Activated naive CD8-positive, alpha-beta T cell treated with anti-CD3 and anti-CD28 coated beads for 36 hours (primary cell): Measurements from ENCODE around the gene ABCB6. TPM values are rescaled to one million over a fixed set of nuclear protein-coding genes. Genes with fewer than 3 reads are reported as not detected.

Experiments
- DNase-seq: peaks from one replicate; pipeline ENCODE4 v3.0.0; 2021
- H3K27ac Mint-ChIP-seq: one replicate; pipeline ENCODE4 v1.8.0; 2022; ENCODE audit warnings: mild to moderate bottlenecking, moderate library complexity, mixed read lengths
- H3K27me3 Mint-ChIP-seq: one replicate; pipeline ENCODE4 v1.8.0; 2022; ENCODE audit warnings: mild to moderate bottlenecking, mixed read lengths
- H3K36me3 Mint-ChIP-seq: one replicate; pipeline ENCODE4 v1.8.0; 2021; ENCODE audit warnings: mild to moderate bottlenecking, mixed read lengths
- H3K4me1 Mint-ChIP-seq: one replicate; pipeline ENCODE4 v1.8.0; 2021; ENCODE audit warnings: mixed read lengths
- H3K4me3 Mint-ChIP-seq: one replicate; pipeline ENCODE4 v1.8.0; 2022; ENCODE audit warnings: mild to moderate bottlenecking, moderate library complexity, mixed read lengths
- H3K9me3 Mint-ChIP-seq: one replicate; pipeline ENCODE4 v1.8.0; 2022; ENCODE audit warnings: mixed read lengths
- total RNA-seq, 2 experiments: library from RNA; stranded (reverse); gene quantifications; one replicate each; pipeline ENCODE4 v1.2.3, GENCODE V29; 2021

The ABCB6 gene
- total RNA-seq, 2 experiments from 2014 or later, result 20.4 to 21.3 TPM

GRCh38 chr2:219249203-219249980 lies 30.6 kb upstream of the ABCB6 start:
- Mint-ChIP-seq H3K27ac (peak overlapping the region; percentile 76), H3K36me3 (peaks cover 54% of the 10 kb centered on the region), H3K4me3 (peak overlapping the region; percentile 64), H3K4me1 (peaks cover 71% of the 10 kb centered on the region), H3K9me3 (no peaks in the 10 kb centered on the region), H3K27me3 (no peaks in the 10 kb centered on the region)
- peak; percentile 24 for DNase-seq

DNA sequence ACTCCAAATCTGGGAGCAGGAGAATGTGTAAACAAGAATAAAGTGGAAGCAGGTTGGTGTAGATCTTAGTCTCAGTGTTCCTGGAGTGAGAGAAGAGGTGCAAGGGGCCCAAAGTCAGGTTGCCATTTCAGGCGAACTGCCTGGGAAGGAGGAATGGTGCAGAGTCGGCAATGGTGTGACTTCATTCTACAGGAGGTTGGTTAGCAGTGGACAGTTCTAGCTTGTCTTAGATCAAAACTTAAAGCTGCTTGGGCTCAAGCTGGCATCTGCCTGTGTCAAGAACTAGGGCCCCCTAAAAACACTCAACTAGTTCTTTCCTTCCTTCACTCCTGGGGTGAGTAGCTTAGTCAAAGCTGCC lies 30.1 kb upstream of the ABCB6 start:
- no peaks in the 10 kb centered on the region for H3K27me3 Mint-ChIP-seq
- peak overlapping the region; percentile 76 for H3K27ac Mint-ChIP-seq
- no peak for DNase-seq
- peak overlapping the region; percentile 64 for H3K4me3 Mint-ChIP-seq
- peaks cover 75% of the 10 kb centered on the region for H3K4me1 Mint-ChIP-seq
- H3K36me3 Mint-ChIP-seq, result peaks cover 54% of the 10 kb centered on the region
- no peaks in the 10 kb centered on the region for H3K9me3 Mint-ChIP-seq

GRCh38 chr2:219247678-219248642 lies 29.2 kb upstream of the ABCB6 start:
- H3K9me3 Mint-ChIP-seq, result no peaks in the 10 kb centered on the region
- DNase-seq, result peak; percentile 61
- peak overlapping the region; percentile 97 for H3K4me3 Mint-ChIP-seq
- H3K27ac Mint-ChIP-seq, result peak overlapping the region; percentile 76
- H3K4me1 Mint-ChIP-seq, result peaks cover 78% of the 10 kb centered on the region
- H3K36me3 Mint-ChIP-seq, result peaks cover 54% of the 10 kb centered on the region
- no peaks in the 10 kb centered on the region for H3K27me3 Mint-ChIP-seq

GRCh38 chr2:219246559-219246958 lies 27.8 kb upstream of the ABCB6 start:
- DNase-seq, result no peak
- H3K4me1 Mint-ChIP-seq, result peaks cover 71% of the 10 kb centered on the region
- H3K36me3 Mint-ChIP-seq, result peaks cover 40% of the 10 kb centered on the region

DNA sequence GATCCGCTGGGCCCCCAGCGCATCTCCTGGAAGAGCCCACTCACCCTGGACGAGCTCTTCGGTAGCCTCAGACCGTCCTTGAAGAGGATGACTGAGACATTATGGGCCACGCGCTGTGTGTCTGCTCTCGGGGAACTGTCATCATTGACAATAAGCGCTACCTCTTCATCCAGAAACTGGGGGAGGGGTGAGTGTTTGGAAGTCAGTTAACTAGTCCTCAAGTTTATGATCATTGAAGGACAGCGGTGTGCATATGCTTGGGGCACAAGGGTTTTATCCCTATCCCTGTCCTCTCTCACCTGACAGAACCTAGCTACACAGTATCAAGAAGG lies 27.1 kb upstream of the ABCB6 start:
- H3K36me3 Mint-ChIP-seq, result peaks cover 33% of the 10 kb centered on the region
- peak overlapping the region; percentile 99 for H3K27ac Mint-ChIP-seq
- peak overlapping the region; percentile 97 for H3K4me3 Mint-ChIP-seq
- no peak for DNase-seq
- peaks cover 64% of the 10 kb centered on the region for H3K4me1 Mint-ChIP-seq
- H3K27me3 Mint-ChIP-seq, result no peaks in the 10 kb centered on the region
- no peaks in the 10 kb centered on the region for H3K9me3 Mint-ChIP-seq

More at GRCh38 chr2:219246559-219246958, 27.8 kb upstream of the ABCB6 start:
- Mint-ChIP-seq H3K27me3 (no peaks in the 10 kb centered on the region), H3K9me3 (no peaks in the 10 kb centered on the region), H3K27ac (peak overlapping the region; percentile 76), H3K4me3 (peak overlapping the region; percentile 97)

DNA sequence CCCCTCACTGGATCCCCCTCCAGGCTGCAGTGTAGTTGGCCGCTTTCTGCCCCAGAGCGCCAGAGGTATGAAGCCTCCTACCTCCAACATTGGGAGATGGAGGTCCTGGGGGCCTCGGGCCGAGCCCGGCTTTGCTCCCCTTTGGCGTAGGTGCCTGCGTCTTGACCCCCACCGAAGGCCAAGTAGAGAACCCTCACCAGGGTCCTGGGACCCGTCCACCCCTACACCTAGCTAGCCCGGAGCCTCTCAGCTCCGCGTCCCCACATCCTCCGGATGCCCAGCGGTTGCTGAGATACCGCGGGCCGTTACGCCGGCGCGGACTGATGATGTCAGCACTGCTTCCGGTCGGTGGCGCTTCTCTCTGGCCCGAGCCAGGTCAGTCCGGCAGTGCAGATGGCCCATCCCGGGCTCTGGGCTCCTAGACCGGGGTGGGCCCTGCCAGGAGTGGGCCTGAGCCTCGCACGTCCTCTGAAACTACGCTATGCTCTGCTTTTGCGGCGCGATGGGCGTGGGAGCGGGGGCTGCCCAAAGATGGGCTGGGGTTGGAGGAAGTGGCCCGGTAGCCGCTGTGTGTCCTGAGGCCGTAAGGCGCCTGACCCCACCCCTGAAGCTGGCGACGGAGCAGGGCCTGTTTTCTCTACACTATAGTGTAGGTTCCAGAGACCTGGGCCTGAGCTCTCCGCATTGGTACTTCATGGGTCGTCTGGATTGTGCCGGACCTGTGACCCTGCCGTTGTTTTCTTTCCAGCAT lies 26.6 kb upstream of the ABCB6 start, which contains the start of the genes GLB1L and STK16:
GLB1L (minus strand) TSS at position 297 of the 751 bp plus-strand sequence. CDS start 1,871 bp downstream, outside the sequence.
STK16 (plus strand) TSS at position 332 of the 751 bp plus-strand sequence. CDS start 521 bp downstream, outside the sequence.
- Mint-ChIP-seq H3K4me1 (peaks cover 58% of the 10 kb centered on the region), H3K36me3 (peaks cover 29% of the 10 kb centered on the region), H3K9me3 (no peaks in the 10 kb centered on the region), H3K4me3 (peak within 1 kb of the TSS; percentile 97), H3K27ac (peak within 1 kb of the TSS; percentile 99), H3K27me3 (no peaks in the 10 kb centered on the region)
- DNase-seq, result peak; percentile 88

DNA sequence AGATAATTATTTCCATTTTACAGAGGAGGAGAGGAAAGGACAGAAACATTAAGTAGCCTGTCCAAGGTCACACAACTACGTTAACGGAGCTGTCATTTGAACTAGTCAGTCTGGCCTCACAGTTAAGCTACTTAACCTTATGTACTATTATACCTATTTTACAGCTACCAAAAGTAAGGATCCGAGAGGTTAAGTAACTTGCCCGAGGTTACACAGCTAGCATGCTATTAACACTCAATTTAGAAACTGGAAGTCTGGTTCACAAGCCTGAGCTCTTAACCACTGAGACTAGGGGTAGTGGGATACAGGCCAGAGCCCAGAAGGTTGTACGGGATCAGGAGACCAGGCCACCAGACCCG lies 26.0 kb upstream of the ABCB6 start:
- peak overlapping the region; percentile 99 for H3K27ac Mint-ChIP-seq
- H3K27me3 Mint-ChIP-seq, result no peaks in the 10 kb centered on the region
- H3K4me1 Mint-ChIP-seq, result peaks cover 53% of the 10 kb centered on the region
- no peak for DNase-seq
- no peaks in the 10 kb centered on the region for H3K9me3 Mint-ChIP-seq
- H3K4me3 Mint-ChIP-seq, result peak overlapping the region; percentile 97
- H3K36me3 Mint-ChIP-seq, result peaks cover 28% of the 10 kb centered on the region

- H3K4me3 Mint-ChIP-seq, result peak overlapping the region; percentile 72
- H3K27ac Mint-ChIP-seq, result peak overlapping the region; percentile 22
- no peaks in the 10 kb centered on the region for H3K27me3 Mint-ChIP-seq
- no peaks in the 10 kb centered on the region for H3K9me3 Mint-ChIP-seq
- no peak for DNase-seq
- peaks cover 18% of the 10 kb centered on the region for H3K36me3 Mint-ChIP-seq
- H3K4me1 Mint-ChIP-seq, result peaks cover 38% of the 10 kb centered on the region
These were observed 24.6 kb upstream of the ABCB6 start for GRCh38 chr2:219243291-219243761.

- peaks cover 20% of the 10 kb centered on the region for H3K4me1 Mint-ChIP-seq
- H3K4me3 Mint-ChIP-seq, result no peak overlapping the region
- no peak for DNase-seq
- no peaks in the 10 kb centered on the region for H3K9me3 Mint-ChIP-seq
- peaks cover 53% of the 10 kb centered on the region for H3K36me3 Mint-ChIP-seq
- no peaks in the 10 kb centered on the region for H3K27me3 Mint-ChIP-seq
- H3K27ac Mint-ChIP-seq, result no peak overlapping the region
These were observed 15.6 kb upstream of the ABCB6 start for GRCh38 chr2:219234331-219234730.

- Mint-ChIP-seq H3K36me3 (peaks cover 59% of the 10 kb centered on the region), H3K4me1 (peaks cover 36% of the 10 kb centered on the region), H3K27ac (peak overlapping the region; percentile 100), H3K27me3 (no peaks in the 10 kb centered on the region), H3K9me3 (no peaks in the 10 kb centered on the region), H3K4me3 (peak overlapping the region; percentile 98)
- peak; percentile 59 for DNase-seq
These were observed 11.3 kb upstream of the ABCB6 start for GRCh38 chr2:219230059-219230540.

GRCh38 chr2:219229305-219230058 lies 10.7 kb upstream of the ABCB6 start, which contains the start of the genes ANKZF1 and ATG9A:
Gene ANKZF1 (plus strand): TSS chr2:219229806. CDS start chr2:219230258, 452 bp downstream.
Gene ATG9A (minus strand): TSS chr2:219229636. CDS start chr2:219228024, 1,612 bp downstream.
- Mint-ChIP-seq H3K4me3 (peak within 1 kb of the TSS; percentile 98), H3K9me3 (no peaks in the 10 kb centered on the region), H3K4me1 (peaks cover 36% of the 10 kb centered on the region), H3K36me3 (peaks cover 58% of the 10 kb centered on the region), H3K27me3 (no peaks in the 10 kb centered on the region), H3K27ac (peak within 1 kb of the TSS; percentile 100)
- DNase-seq, result peak; percentile 99

DNA sequence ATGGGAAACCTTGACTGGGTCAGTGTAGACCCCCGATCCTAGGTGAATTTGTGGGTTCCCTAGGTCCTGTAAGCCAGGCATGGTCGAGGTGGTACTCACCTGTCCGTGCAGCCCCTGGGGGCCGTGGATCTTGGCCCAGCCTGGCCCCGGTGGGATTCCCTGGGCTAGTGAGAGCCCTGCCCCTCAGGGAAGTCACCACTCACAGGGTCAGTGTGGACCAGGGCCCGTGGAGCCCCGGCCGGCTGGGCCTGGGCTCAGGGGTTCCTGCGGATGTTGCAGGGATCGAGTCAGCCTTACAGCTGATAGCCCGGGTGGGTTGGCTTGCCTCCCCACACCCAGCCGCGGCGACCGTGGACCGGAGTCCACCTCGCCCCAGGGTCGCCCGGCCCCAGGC lies 10.2 kb upstream of the ABCB6 start:
- Mint-ChIP-seq H3K27ac (peak overlapping the region; percentile 78), H3K27me3 (no peaks in the 10 kb centered on the region), H3K4me3 (peak overlapping the region; percentile 98), H3K36me3 (peaks cover 54% of the 10 kb centered on the region), H3K4me1 (peaks cover 35% of the 10 kb centered on the region), H3K9me3 (no peaks in the 10 kb centered on the region)
- no peak for DNase-seq

GRCh38 chr2:219228041-219228910 lies 9.5 kb upstream of the ABCB6 start:
- H3K4me1 Mint-ChIP-seq, result peaks cover 30% of the 10 kb centered on the region
- peak overlapping the region; percentile 78 for H3K27ac Mint-ChIP-seq
- no peaks in the 10 kb centered on the region for H3K9me3 Mint-ChIP-seq
- no peak for DNase-seq
- H3K36me3 Mint-ChIP-seq, result peaks cover 51% of the 10 kb centered on the region
- H3K4me3 Mint-ChIP-seq, result peak overlapping the region; percentile 98
- H3K27me3 Mint-ChIP-seq, result no peaks in the 10 kb centered on the region
